Endothelial cell (in vitro differentiated cells): ENCODE results near the gene PELI3. TPM values are rescaled to one million over a fixed set of nuclear protein-coding genes. Genes with fewer than 3 reads are reported as not detected.
"Not testable (repeated sequence)": the region's sequence is repeated elsewhere in the genome, so short reads cannot be mapped to it uniquely, and the experiment has no call there.

Experiments
- DNase-seq: peaks from one replicate; pipeline ENCODE4 v3.0.0; 2021; ENCODE audit warnings: low spot score
- H3K27ac Mint-ChIP-seq: one replicate; pipeline ENCODE4 v1.8.0; 2021; ENCODE audit warnings: mixed read lengths, inconsistent platforms; ENCODE audit not compliant: unreplicated experiment
- H3K27me3 Mint-ChIP-seq: one replicate; pipeline ENCODE4 v1.8.0; 2021; ENCODE audit warnings: mild to moderate bottlenecking, moderate library complexity, mixed read lengths, inconsistent platforms; ENCODE audit not compliant: unreplicated experiment
- H3K36me3 Mint-ChIP-seq: one replicate; pipeline ENCODE4 v1.8.0; 2021; ENCODE audit warnings: mild to moderate bottlenecking, low read depth, mixed read lengths, inconsistent platforms; ENCODE audit not compliant: unreplicated experiment
- H3K4me1 Mint-ChIP-seq: one replicate; pipeline ENCODE4 v1.8.0; 2021; ENCODE audit warnings: mild to moderate bottlenecking, mixed read lengths, inconsistent platforms; ENCODE audit not compliant: unreplicated experiment
- H3K4me3 Mint-ChIP-seq: one replicate; pipeline ENCODE4 v1.8.0; 2021; ENCODE audit warnings: mild to moderate bottlenecking, mixed read lengths, inconsistent platforms; ENCODE audit not compliant: unreplicated experiment
- H3K9me3 Mint-ChIP-seq: one replicate; pipeline ENCODE4 v1.8.0; 2021; ENCODE audit warnings: mixed read lengths, inconsistent platforms; ENCODE audit not compliant: unreplicated experiment
- CTCF ChIP-seq: fragments of 200-600 bp; sonication (generic); IDR thresholded peaks from one replicate; pipeline ENCODE4 v1.5.0; 2021; ENCODE audit warnings: antibody characterized with exemption; ENCODE audit not compliant: unreplicated experiment
- total RNA-seq: library from RNA; stranded (reverse); fragmentation: NEBNext Ultra II Directional; extraction: Animal tissue kit (Norgen Biotek cat#: 25700); gene quantifications from one replicate; pipeline ENCODE4 v1.2.1, GENCODE V29; 2021; ENCODE audit not compliant: unreplicated experiment

The PELI3 gene
- total RNA-seq, 1 donor from 2014 or later: 2.0 TPM

DNA sequence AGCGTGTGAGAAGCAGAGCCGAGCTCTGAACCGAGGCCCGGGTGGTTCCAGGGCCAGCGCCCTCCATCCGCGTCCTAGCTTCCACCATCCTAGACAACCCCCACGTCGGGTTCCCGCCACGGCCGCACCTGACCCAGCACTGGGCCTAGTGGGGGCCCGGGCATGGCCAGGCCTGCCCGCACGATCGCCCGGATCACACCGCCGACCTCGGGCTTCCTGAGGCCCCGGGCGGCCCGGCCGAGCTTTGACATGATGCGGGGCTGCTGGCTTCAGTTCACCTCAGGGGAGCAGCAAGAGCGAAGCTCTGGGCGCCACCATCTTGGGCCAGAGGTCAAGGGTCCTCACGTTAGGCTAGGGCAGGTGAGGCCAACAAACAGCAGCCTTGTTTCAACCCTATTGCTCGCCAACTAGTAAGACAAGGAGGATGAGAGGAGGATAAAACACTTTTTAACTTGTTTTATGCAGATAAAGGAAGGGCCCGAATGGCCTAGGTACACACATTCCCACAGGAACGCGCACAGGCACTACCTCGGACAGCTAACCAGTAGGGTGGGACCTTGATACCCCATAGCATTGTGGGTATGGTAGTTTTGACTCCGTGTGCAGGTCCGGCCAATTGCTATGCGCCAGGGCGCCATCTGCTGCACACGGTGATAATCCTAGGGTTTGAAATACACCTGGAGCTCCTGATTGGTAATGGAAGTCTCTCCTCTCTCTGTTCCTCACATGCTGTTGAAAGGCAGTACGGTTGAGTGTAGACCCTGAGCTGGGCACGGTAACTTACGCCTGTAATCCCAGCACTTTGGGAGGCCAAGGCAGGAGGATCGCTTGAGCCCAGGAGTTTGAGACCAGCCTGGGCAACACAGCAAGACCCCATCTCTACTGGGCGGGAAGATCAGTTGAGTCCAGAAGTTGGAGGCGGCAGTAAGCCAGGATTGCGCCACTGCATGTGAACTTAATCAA, 27.9 kb upstream of the PELI3 start, which contains the start of gene MRPL11:
Gene MRPL11, minus strand, starts transcription at position 345 of the 963 bp plus-strand sequence. Its CDS starts 94 bp downstream, at position 251.
- H3K27me3 Mint-ChIP-seq: peaks cover 12% of the 10 kb centered on the region
- peak within 1 kb of the TSS; percentile 94 for H3K4me3 Mint-ChIP-seq
- DNase-seq: peak; percentile 91
- H3K9me3 Mint-ChIP-seq: peaks cover 3% of the 10 kb centered on the region
- H3K36me3 Mint-ChIP-seq: peaks cover 13% of the 10 kb centered on the region
- no peak for TF ChIP-seq CTCF
- peak within 1 kb of the TSS; percentile 96 for H3K27ac Mint-ChIP-seq
- H3K4me1 Mint-ChIP-seq: peaks cover 9% of the 10 kb centered on the region

- H3K27me3 Mint-ChIP-seq: peaks cover 12% of the 10 kb centered on the region
- H3K4me3 Mint-ChIP-seq: peak overlapping the region; percentile 62
- DNase-seq, H3K9me3 Mint-ChIP-seq, H3K36me3 Mint-ChIP-seq, H3K4me1 Mint-ChIP-seq, H3K27ac Mint-ChIP-seq: not testable (repeated sequence)
These were observed 26.4 kb upstream of the PELI3 start for GRCh38 chr11:66440101-66440939.

GRCh38 chr11:66440940-66441282, 25.8 kb upstream of the PELI3 start:
- not testable (repeated sequence) for DNase-seq, H3K27ac Mint-ChIP-seq, H3K4me1 Mint-ChIP-seq, H3K4me3 Mint-ChIP-seq, H3K36me3 Mint-ChIP-seq, H3K9me3 Mint-ChIP-seq
- peaks cover 12% of the 10 kb centered on the region for H3K27me3 Mint-ChIP-seq

DNA sequence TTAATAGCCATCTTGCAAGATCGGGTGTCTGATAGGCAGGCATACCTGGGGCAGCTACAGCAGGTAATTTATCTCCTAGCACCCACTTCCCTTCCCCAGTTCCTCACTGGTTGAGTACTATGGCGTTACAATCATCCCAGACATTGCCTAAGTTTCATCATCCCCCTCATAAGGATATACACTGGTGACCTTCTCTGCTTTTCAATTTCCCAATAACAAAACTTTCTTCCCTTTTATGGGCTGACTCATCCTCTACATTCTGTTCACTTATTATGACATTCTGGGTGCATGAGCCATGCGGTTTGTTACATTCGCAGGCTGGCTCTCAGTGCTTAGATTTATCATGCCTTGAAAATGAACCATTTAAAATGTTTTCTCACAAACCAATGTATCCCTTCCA, 23.1 kb upstream of the PELI3 start:
- H3K27ac Mint-ChIP-seq: no peak overlapping the region
- H3K36me3 Mint-ChIP-seq: peaks cover 4% of the 10 kb centered on the region
- H3K4me1 Mint-ChIP-seq: no peaks in the 10 kb centered on the region
- H3K4me3 Mint-ChIP-seq: no peak overlapping the region
- peaks cover 13% of the 10 kb centered on the region for H3K27me3 Mint-ChIP-seq
- TF ChIP-seq CTCF: no peak
- peaks cover 6% of the 10 kb centered on the region for H3K9me3 Mint-ChIP-seq
- DNase-seq: no peak

- Mint-ChIP-seq H3K4me3 (no peak overlapping the region), H3K36me3 (peaks cover 4% of the 10 kb centered on the region), H3K4me1 (no peaks in the 10 kb centered on the region), H3K27me3 (peaks cover 7% of the 10 kb centered on the region), H3K27ac (no peak overlapping the region), H3K9me3 (peaks cover 6% of the 10 kb centered on the region)
- no peak for DNase-seq
- TF ChIP-seq CTCF: no peak
These were observed 19.7 kb upstream of the PELI3 start for GRCh38 chr11:66447012-66447411.
